Epithelial cell of prostate (primary cell): ENCODE data around the gene CUEDC1.
"Not testable (repeated sequence)": the region's sequence is repeated elsewhere in the genome, so short reads cannot be mapped to it uniquely, and the experiment has no call there.

ENCODE experiments used
- DNase-seq: peaks from one replicate; pipeline ENCODE4 v3.0.0-alpha.2; 2011; ENCODE audit warnings: low read depth, low spot score
- H3K27ac ChIP-seq: fragments of 450-650 bp; 2 replicates; pipeline ENCODE4 v1.5.1; 2017; ENCODE audit warnings: mild to moderate bottlenecking

CUEDC1 gene

GRCh38 chr17:57852092-57852954 lies 102.9 kb downstream of the CUEDC1 start:
- no peak for DNase-seq
- H3K27ac ChIP-seq: no peak overlapping the region

DNA sequence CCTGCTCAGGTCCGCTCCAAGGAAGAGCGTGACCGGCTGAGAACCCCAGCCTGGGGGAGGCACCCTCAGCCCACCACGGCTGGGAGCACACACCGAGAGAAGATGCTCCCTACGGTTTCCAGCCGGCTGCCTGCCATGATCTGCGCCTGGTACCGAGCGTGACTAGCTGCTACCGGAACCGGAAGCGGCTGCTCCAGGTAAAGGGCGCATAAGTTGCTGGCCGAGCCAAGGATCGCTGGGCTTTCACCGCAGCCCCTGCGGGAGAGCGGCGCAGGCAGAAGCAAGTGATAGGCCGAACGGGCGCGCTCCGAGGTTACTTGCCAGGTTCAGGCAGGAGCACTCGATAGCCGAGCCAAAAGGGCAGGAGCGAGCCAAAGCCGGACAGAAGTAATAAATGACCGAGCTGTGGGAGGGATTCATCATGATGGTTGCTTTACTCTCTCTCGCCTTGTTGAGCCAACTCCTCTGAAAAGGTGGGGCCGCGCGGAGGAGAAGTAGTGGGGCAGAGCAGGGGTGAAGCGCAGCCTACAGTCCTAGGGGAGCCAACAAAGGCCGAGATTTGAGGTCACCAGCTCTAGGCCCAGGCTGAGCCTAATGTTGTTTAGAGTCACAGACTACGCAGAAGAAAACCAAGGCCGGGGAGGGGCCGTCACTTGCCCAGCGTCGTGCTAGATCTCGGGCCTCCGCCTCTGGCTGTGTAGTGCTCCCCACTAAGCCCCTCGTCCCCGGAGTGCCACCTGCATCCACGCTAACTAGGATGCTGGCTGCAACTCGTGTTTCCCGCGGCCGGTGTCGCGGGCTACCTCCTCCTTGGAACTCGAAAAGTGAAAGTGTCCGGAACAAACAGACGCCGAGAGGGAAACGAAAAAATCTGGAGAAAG lies 105.1 kb downstream of the CUEDC1 start, which contains the start of gene MRPS23:
Gene MRPS23 (minus strand): TSS at position 171 of the 881 bp plus-strand sequence. CDS start 34 bp downstream, at position 137.
- peak within 1 kb of the TSS; percentile 71 for H3K27ac ChIP-seq
- DNase-seq: peak; percentile 95

DNA sequence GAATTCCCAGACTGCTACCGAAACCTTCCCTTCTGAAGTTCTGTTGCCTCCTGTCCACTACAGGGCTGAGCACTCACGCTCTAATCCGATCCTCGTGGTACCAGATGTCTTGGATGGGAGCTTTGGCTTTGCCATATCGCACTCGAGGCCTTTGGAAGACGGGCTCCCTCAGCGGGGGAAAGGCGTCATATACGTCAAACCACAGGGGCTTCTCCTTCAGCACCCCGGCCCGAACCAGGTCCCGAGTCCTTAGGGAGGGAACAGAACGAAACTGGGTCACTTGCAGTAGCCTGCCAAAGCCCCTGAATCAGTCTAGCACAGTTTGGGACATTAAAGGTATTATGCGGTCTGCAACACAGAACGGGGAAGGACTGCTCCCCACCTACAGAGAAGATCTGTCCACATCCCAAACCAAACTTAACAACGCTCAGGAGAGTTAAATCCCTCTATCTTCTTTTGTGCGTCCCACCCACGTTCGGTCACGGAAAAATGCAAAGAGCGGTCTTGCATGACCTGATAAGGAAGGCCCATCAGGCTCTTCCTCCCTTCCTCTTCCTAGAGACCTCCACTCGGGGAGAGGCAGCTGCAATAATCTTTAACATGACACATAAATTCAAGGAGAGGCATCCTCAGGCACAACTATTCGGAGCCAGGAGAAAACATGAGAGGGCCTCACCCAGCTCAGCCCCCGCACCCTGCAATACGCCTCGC lies 105.9 kb downstream of the CUEDC1 start:
- no peak for DNase-seq
- H3K27ac ChIP-seq: peak overlapping the region; percentile 71

DNA sequence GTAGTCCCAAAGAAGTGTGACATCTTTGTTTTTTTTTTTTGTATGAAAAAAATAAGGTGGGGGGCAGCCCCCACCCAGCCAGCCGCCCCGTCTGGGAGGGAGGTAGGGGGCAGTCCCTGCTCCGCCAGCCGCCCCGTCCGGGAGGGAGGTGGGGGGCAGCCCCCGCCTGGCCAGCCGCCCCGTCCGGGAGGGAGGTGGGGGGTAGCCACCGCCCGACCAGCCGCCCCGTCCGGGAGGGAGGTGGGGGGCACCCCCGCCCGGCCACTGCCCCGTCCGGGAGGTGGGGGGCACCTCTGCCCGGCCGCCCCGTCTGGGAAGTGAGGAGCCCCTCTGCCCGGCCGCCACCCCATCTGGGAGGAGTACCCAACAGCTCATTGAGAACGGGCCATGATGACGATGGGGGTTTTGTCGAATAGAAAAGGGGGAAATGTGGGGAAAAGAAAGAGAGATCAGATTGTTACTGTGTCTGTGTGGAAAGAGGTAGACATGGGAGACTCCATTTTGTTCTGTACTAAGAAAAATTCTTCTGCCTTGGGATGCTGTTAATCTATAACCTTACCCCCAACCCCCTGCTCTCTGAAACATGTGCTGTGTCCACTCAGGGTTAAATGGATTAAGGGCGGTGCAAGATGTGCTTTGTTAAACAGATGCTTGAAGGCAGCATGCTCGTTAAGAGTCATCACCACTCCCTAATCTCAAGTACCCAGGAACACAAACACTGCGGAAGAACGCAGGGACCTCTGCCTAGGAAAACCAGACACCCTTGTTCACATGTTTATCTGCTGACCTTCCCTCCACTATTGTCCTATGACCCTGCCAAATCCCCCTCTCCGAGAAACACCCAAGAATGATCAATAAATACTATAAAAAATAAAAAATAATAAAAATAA lies 108.9 kb downstream of the CUEDC1 start:
- DNase-seq, H3K27ac ChIP-seq: not testable (repeated sequence)

GRCh38 chr17:57842280-57842679 lies 112.9 kb downstream of the CUEDC1 start:
- no peak for DNase-seq
- no peak overlapping the region for H3K27ac ChIP-seq

GRCh38 chr17:57839571-57839923 lies 115.7 kb downstream of the CUEDC1 start:
- no peak overlapping the region for H3K27ac ChIP-seq
- DNase-seq: no peak

DNA sequence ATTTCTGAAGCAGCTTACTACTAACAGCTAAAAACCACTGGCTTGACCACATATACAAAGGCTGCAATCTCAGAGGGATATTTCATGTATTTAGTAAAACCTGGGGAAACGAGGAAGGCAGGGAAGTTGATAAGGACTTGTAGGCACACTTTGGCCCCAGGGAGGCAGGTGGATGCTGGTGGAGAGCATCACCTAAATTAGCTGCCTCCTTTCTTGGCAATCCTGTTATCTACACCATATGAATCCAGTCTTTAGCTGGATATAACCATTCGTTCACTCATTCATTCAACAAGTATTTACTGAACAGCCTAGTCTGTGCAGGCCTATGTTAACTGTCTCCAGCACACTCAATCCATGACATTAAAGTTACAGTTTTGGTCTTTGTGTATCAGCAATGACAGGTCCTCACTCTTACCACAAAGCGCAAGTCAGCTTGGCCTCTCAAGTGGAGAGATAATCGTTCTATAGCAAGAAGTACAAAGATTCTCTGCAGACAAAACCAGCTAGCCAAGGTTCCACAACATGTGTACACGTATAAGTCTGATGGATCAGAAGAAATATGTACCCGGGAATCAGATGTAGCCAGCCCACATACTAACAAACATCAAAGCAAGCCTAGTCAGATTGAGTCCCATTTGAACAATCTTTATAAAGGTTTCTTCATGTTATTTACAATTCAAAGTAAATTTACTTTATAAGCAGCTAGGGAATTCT lies 116.2 kb downstream of the CUEDC1 start:
- DNase-seq: no peak
- H3K27ac ChIP-seq: no peak overlapping the region

- H3K27ac ChIP-seq: no peak overlapping the region
- DNase-seq: no peak
Observed at GRCh38 chr17:57838453-57838852, 116.8 kb downstream of the CUEDC1 start.

DNA sequence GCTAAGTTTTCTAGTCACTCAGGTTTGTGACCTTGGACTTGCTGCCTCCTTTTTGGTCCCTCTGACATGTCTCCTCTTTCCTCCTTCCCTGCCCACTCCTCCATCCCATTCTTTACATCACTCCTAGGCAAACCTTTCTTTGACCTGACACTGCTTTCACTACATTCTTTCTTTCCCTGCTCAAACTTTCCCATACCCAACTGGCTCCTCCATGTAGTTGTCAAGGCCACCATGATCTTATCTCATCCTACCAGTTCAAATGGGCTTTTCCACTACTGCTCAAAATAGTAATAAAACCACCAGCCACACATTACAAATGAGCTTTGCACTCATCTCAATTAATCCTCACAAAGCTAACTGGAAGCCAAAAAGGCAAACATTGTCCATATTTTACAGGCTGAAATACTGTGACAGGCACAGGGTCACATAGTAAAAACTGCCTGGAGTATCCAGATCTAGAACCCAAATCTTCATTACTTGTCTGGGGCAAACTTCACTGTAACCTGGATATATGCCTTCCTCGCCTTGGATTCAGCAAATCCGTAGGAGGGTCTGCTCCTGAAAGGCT lies 119.8 kb downstream of the CUEDC1 start:
- H3K27ac ChIP-seq: no peak overlapping the region
- DNase-seq: no peak

DNA sequence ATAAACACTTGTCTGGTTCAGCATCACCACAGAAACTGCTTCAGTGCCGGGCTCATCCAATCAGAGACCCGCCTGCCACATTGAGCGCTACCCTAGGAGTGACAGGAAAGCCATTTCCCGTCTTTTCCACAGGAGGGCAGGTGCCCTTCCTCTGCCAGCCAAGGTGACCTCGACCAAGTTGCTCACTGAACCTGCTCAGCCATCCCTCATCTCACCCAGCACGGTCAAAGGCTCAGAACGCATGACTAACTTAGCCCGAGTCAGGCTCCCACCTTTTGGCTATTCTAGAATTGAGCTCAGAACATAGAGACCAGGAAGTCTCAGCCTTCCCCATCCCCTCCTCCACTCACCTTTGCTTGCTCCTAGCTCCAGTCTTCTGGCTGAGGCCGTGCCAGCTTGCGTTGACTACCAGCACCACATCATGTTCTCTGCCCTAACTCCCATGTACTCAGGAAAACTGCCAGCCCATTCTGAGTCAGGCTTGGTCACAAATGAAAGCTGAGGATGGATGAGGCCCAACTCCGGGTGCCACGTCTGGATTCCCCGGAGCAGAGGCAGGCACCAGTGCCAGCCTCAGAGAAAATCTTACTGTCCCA lies 121.0 kb downstream of the CUEDC1 start:
- peak overlapping the region; percentile 16 for H3K27ac ChIP-seq
- DNase-seq: peak; percentile 59

DNA sequence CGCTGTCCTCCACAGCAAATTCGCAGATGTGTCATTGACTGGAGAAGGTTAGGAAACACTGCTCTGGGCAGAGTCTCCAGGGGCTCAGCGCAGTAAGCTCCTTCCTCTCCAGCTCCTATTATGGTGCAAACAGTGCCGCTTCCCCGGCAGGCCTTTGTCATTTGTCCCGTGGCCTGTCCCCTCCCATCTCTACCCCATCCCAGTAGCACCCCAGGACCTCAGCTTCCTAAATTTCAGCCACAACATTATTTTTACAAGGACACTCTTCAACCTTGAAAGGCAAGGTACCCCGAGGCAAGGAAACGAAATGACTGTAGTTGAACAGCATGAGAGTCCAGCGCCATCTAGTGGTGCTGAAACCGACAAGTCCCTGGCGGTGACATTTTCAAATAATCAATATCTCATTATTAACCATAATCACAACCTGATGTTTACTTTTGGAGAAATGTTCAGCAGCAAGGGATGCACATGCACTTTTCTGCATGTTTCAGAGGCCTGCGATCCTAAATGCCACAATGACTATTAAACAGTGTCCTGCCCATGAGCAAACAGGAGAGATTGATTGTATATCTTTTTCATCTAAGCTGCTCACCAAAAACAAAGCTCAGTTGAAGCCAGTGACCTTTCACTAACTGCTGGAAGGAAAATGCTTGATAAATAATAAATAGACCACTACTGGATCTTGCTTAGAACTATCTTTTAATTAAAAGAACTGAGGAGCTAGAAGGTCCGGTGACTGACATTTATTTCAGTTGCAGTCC lies 121.9 kb downstream of the CUEDC1 start:
- no peak for DNase-seq
- H3K27ac ChIP-seq: no peak overlapping the region

DNA sequence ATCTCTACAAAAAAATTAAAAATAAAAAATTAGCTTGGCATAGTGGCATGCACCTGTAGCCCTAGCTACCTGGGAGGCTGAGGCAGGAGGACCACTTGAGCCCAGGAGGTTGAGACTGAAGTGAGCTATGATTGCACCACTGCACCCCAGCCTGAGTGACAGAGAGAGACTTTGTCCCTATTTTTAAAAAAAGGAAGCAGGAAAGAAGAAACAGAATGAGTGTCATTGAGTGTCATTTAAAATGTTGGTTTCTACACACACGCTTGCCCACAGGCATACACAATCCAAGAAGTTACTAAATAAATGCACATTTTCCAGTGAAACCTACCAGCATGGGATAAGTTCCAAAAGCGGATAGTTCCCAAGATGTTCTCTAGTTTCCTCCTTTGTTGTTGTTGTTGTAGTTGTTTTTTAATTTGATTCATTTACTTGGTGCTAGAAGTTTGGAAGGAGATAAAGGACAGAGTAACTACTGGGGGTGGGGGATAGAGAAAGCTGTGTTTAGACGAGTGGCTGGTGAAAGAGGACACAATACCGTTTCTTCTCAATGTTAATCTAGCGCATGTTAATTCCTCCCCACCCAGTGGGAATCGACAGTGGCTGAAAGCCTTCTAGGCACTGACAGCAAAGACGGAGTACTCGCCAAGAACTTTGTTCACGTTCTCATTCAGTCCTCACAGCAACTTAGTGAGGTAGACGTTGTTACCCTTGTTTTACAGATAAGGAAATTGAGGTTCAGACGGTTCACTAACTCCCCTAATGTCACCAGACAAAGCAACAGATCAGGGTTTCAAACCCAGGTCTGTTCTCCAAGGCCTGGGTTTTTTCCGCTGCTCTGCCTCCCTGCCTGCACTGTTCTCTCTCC lies 122.7 kb downstream of the CUEDC1 start:
- H3K27ac ChIP-seq: no peak overlapping the region
- no peak for DNase-seq

DNA sequence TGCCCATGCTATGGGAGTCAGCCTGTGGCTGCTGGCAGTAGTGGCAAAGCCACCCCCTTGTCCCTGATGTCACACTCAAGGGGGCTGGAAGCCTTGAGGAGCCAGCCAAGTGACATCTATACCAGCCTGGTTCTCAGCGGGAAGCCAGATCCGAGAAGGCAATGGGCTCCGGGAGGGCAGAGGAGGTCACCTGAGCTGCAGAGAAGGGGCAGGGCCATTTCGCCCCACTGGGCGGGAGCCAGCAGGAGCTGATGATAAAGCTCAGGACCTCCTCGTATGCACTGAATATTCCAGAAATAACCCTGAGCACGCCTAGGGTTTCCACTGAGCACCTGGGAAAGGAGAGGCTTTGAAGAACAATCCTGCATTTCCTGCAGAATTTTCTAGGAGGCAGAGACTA lies 124.3 kb downstream of the CUEDC1 start:
- no peak overlapping the region for H3K27ac ChIP-seq
- DNase-seq: no peak

DNA sequence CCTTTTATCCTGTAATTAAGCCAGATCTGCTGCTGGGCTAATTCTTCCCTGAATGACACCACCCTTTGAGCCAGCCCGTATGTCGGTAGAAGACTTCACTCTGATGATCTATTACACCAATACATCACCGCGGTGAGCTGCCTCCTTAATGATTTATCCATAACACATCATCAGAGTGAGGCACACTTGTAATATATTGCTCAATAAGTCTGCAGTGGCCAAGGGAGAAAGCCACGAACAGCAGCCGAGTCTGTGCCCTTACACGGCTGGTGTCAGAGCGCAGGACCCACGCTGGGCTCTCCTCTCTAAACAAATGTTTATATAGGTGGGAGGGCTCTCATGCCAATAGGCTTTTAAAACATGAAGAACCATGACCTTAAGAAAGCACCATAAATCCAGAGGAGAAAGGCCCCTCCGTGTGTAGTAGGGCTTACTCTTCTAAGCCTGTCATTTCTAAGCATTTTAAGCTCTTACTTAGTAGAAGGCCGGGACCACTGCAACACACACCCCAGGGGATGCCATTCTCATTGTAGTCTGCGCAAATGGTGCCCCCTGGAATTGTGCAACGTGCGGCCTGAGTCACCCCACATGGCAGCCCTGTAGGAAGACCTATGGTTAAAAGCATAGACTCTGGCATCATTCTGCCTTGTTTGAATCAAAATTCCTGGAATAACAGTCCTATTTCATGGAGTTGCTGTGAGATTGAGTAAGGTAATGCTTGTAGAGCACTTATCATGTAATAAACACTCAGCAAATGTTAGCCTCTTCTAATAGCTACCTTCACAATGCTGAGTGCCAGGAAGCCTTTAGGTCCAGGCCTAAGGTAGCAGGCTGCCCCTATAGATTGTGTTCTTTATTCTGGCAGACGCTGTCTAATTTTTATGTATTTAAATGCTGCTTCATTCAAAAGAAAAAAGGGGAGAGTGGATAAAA lies 131.5 kb downstream of the CUEDC1 start:
- H3K27ac ChIP-seq: no peak overlapping the region
- no peak for DNase-seq

DNA sequence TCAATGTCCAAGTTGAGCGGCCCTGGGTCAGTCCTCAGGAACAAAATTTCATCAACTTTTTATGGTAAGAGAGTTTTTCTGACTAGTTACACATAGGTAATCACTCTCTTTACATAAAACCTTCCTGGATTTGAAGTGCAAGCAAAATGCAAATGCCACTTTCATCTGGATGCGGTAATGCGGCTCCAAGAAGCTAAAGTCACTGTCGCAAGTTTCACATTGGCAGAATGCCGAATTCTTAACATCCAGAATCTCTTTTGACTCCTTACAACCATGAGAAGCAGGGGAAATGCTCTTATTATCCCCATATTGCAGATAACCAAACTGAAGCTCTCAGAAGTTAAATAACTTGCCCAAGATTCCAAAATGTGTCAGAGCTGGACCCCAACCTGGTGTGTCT lies 135.3 kb downstream of the CUEDC1 start:
- H3K27ac ChIP-seq: no peak overlapping the region
- no peak for DNase-seq

DNA sequence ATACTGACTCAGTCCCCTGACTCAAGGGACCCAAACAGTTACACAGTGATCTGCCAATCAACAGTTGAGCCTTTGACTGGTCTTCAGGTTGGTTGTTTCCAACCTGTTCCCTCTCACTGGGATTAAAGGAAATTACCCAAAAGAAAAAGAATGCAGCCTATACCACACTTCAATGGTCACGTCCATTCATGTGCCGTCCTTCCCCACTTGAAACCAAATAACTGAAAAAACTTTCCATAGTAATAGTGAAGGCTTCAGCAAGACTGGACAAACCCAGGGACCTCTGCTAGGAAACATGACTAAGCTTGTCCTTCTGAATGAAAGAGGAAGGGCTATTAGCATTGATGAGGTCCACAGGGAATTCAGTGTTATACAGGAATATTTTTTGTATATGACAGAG lies 135.9 kb downstream of the CUEDC1 start:
- H3K27ac ChIP-seq: no peak overlapping the region
- no peak for DNase-seq
